Smooth muscle cell (in vitro differentiated cells): ENCODE measurements around the gene UBE2D2. TPM values are rescaled to one million over a fixed set of nuclear protein-coding genes. Genes with fewer than 3 reads are reported as not detected.
"Not testable (repeated sequence)": the region's sequence is repeated elsewhere in the genome, so short reads cannot be mapped to it uniquely, and the experiment has no call there.

Source experiments
- DNase-seq: peaks from one replicate; lab custom pipeline; 2025; ENCODE audit not compliant: unreplicated experiment; lab: John Stamatoyannopoulos, UW
- H2AFZ ChIP-seq: fragments of 200-600 bp; sonication (generic); 2 replicates; pipeline ENCODE4 v1.6.0; 2016; ENCODE audit warnings: antibody characterized with exemption, low read depth, mild to moderate bottlenecking
- H3F3A ChIP-seq: fragments of 200-600 bp; sonication (generic); 2 replicates; pipeline ENCODE4 v1.6.0; 2017; ENCODE audit warnings: antibody characterized with exemption, low read depth
- H3K27ac ChIP-seq: fragments of 200-600 bp; sonication (generic); 2 replicates; pipeline ENCODE4 v1.5.1; 2016; ENCODE audit warnings: low read depth, mild to moderate bottlenecking
- H3K27me3 ChIP-seq: fragments of 200-600 bp; sonication (generic); 2 replicates; pipeline ENCODE4 v1.6.1; 2016; ENCODE audit warnings: low read depth, mild to moderate bottlenecking
- H3K36me3 ChIP-seq: fragments of 200-600 bp; sonication (generic); 2 replicates; pipeline ENCODE4 v1.5.1; 2016; ENCODE audit warnings: low read depth
- H3K4me1 ChIP-seq: fragments of 200-600 bp; sonication (generic); 2 replicates; pipeline ENCODE4 v1.5.1; 2016; ENCODE audit warnings: low read depth
- H3K4me2 ChIP-seq: fragments of 200-600 bp; sonication (generic); 2 replicates; pipeline ENCODE4 v1.6.0; 2016; ENCODE audit warnings: mild to moderate bottlenecking
- H3K4me3 ChIP-seq: fragments of 200-600 bp; sonication (generic); 2 replicates; pipeline ENCODE4 v1.5.1; 2016; ENCODE audit warnings: mild to moderate bottlenecking
- H3K79me2 ChIP-seq: fragments of 200-600 bp; sonication (generic); 2 replicates; pipeline ENCODE4 v1.6.0; 2016; ENCODE audit warnings: low read depth, mild to moderate bottlenecking
- H3K9ac ChIP-seq: fragments of 200-600 bp; sonication (generic); 2 replicates; pipeline ENCODE4 v1.6.0; 2016; ENCODE audit warnings: low read depth
- H3K9me3 ChIP-seq: fragments of 200-600 bp; sonication (generic); replicated peaks from 2 replicates; pipeline ENCODE4 v1.5.1; 2016; ENCODE audit warnings: low read depth
- H4K20me1 ChIP-seq: fragments of 200-600 bp; sonication (generic); 2 replicates; pipeline ENCODE4 v1.6.0; 2016; ENCODE audit warnings: low read depth
- WGBS: methylation state at CpG from one replicate; pipeline ENCODE4 v1.1.7; 2016; ENCODE audit warnings: low lambda C conversion rate; 5-methylcytosine and 5-hydroxymethylcytosine counted together
- polyA plus RNA-seq: library from polyadenylated mRNA; unstranded; fragments of >200 nt; fragmentation: Nextera tagmentation; extraction: Ambion mirVana; gene quantifications from 2 replicates; pipeline ENCODE4 v1.2.1, GENCODE V29; 2016
- total RNA-seq: library from RNA; depleted of rRNA; stranded (reverse); fragments of >200 nt; gene quantifications from 2 replicates; pipeline ENCODE4 v1.2.3, GENCODE V29; 2014
- TF ChIP-seq, protein P1 (sequence below): fragments of 200-600 bp; sonication (generic); IDR thresholded peaks from 2 replicates; pipeline ENCODE4 v1.5.1; 2017; ENCODE audit warnings: borderline replicate concordance, mild to moderate bottlenecking, antibody characterized with exemption; ENCODE audit not compliant: insufficient read depth, poor library complexity, severe bottlenecking

UBE2D2 gene
- total and polyA plus RNA-seq, 2 experiments from 2014 or later, result 69.3 to 174 TPM

DNA sequence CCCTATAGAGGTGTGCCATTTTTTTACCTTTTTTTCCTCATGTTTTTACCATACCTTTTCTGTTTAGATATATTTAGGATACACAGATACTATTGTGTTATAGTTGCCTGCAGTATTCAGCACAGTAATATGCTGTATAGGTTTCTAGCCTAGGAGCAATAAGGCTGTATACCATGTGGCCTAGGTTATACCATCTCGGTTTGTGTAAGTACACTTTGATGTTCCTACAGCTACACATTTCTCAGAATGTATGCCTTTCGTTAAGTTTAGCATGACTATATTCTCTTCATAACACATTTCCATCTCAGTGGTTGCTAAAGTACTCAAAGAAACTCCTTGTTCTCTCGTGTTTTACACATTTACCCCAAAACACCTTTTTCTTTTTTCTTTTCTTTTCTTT lies 23.0 kb downstream of the UBE2D2 start:
- Histone ChIP-seq H4K20me1 (peaks cover 99% of the 10 kb centered on the region), H3K9me3 (no peaks in the 10 kb centered on the region), H3K4me3 (no peak overlapping the region), H3K9ac (no peak overlapping the region), H3K4me1 (no peaks in the 10 kb centered on the region), H3K27me3 (no peaks in the 10 kb centered on the region), H3K36me3 (peaks cover 3% of the 10 kb centered on the region), H3K4me2 (no peak overlapping the region), H3K79me2 (peaks cover 100% of the 10 kb centered on the region), H3K27ac (no peak overlapping the region), H3F3A (no peaks in the 10 kb centered on the region), H2AFZ (no peak overlapping the region)
- 95% methylated on average over 3 of the region's 3 CpGs for WGBS
- no peak for DNase-seq
- TF ChIP-seq, protein P1, sequence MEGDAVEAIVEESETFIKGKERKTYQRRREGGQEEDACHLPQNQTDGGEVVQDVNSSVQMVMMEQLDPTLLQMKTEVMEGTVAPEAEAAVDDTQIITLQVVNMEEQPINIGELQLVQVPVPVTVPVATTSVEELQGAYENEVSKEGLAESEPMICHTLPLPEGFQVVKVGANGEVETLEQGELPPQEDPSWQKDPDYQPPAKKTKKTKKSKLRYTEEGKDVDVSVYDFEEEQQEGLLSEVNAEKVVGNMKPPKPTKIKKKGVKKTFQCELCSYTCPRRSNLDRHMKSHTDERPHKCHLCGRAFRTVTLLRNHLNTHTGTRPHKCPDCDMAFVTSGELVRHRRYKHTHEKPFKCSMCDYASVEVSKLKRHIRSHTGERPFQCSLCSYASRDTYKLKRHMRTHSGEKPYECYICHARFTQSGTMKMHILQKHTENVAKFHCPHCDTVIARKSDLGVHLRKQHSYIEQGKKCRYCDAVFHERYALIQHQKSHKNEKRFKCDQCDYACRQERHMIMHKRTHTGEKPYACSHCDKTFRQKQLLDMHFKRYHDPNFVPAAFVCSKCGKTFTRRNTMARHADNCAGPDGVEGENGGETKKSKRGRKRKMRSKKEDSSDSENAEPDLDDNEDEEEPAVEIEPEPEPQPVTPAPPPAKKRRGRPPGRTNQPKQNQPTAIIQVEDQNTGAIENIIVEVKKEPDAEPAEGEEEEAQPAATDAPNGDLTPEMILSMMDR, result no peak

DNA sequence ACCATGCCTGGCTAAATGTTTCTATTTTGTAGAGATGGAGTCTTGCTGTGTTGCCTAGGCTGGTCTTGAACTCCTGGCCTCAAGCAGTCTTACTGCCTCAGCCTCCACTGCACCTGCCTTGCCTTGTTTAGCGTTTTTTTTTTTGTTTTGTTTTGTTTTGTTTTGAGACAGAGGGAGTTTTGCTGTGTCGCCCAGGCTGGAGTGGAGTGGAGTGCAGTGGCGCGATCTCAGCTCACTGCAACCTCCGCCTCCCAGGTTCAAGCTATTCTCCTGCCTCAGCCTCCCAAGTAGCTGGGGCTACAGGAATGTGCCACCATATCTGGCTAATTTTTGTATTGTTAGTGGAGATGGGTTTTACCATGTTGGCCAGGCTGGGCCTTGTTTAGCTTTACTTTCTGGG lies 27.0 kb downstream of the UBE2D2 start:
- peaks cover 98% of the 10 kb centered on the region for H3K79me2 ChIP-seq
- H4K20me1 ChIP-seq, result peaks cover 99% of the 10 kb centered on the region
- H3K4me2 ChIP-seq, H3K36me3 ChIP-seq, H3K27ac ChIP-seq, H3K4me3 ChIP-seq, H3F3A ChIP-seq, H3K9me3 ChIP-seq, H3K27me3 ChIP-seq, H3K9ac ChIP-seq, H3K4me1 ChIP-seq, DNase-seq, H2AFZ ChIP-seq: not testable (repeated sequence)
- 96% methylated on average over 5 of the region's 5 CpGs for WGBS

DNA sequence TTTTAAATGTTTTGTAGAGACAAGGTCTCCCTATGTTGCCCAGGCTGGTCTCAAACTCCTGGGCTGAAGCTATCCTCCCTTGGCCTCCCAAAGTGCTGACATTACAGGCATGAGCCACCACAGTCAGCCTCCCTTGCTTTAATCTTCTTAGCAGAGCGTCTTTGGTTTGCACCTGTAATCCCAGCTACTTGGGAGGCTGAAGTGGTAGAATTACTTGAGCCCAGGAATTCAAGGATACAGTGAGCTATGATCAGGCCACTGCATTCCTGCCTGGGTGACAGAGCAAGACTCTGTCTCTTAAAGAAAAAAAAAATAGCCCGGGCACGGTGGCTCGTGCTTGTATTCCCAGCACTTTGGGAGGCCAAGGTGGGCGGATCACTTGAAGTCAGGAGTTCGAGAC lies 27.8 kb downstream of the UBE2D2 start:
- 88% methylated on average over 6 of the region's 6 CpGs for WGBS
- H3F3A ChIP-seq, result no peaks in the 10 kb centered on the region
- no peaks in the 10 kb centered on the region for H3K36me3 ChIP-seq

DNA sequence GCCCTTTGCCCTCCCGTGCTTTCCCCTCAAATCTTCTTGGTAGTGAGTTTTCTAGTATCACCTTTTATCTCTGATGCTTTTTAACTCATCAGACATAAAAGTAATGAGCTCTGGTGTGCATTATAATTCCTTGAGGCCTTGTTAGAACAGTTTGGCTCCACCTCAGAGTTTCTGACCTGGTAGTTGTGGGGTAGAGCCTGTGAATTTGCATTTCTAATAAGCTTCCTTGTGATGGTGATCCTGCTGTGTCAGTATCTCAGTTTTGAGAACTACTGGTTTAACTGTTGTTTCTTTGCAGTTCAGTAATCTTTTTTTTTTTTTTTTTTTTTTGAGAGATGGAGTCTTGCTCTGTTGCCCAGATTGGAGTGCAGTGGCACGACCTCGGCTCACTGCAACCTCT lies 31.1 kb downstream of the UBE2D2 start:
- no peaks in the 10 kb centered on the region for H3K9me3 ChIP-seq
- H3K36me3 ChIP-seq, result no peaks in the 10 kb centered on the region
- H3K79me2 ChIP-seq, result peaks cover 98% of the 10 kb centered on the region
- peaks cover 98% of the 10 kb centered on the region for H4K20me1 ChIP-seq
- TF ChIP-seq, protein P1, result no peak
- H3F3A ChIP-seq, result no peaks in the 10 kb centered on the region
- no peaks in the 10 kb centered on the region for H3K27me3 ChIP-seq
- no peaks in the 10 kb centered on the region for H3K4me1 ChIP-seq
- 97% methylated on average over 3 of the region's 3 CpGs for WGBS
- H3K9ac ChIP-seq, result no peak overlapping the region
- H3K4me2 ChIP-seq, result no peak overlapping the region
- no peak overlapping the region for H2AFZ ChIP-seq
- DNase-seq, result no peak
- no peak overlapping the region for H3K4me3 ChIP-seq
- peak overlapping the region; percentile 29 for H3K27ac ChIP-seq

More for the DNA sequence above, 27.8 kb downstream of the UBE2D2 start:
- H3K9ac ChIP-seq, result no peak overlapping the region
- H3K9me3 ChIP-seq, result no peaks in the 10 kb centered on the region
- no peaks in the 10 kb centered on the region for H3K4me1 ChIP-seq
- no peak overlapping the region for H2AFZ ChIP-seq
- peak overlapping the region; percentile 35 for H3K27ac ChIP-seq
- no peak for DNase-seq
- H3K4me3 ChIP-seq, result no peak overlapping the region
- H3K27me3 ChIP-seq, result no peaks in the 10 kb centered on the region
- peaks cover 99% of the 10 kb centered on the region for H4K20me1 ChIP-seq
- peaks cover 98% of the 10 kb centered on the region for H3K79me2 ChIP-seq
- TF ChIP-seq, protein P1, result no peak
- no peak overlapping the region for H3K4me2 ChIP-seq

DNA sequence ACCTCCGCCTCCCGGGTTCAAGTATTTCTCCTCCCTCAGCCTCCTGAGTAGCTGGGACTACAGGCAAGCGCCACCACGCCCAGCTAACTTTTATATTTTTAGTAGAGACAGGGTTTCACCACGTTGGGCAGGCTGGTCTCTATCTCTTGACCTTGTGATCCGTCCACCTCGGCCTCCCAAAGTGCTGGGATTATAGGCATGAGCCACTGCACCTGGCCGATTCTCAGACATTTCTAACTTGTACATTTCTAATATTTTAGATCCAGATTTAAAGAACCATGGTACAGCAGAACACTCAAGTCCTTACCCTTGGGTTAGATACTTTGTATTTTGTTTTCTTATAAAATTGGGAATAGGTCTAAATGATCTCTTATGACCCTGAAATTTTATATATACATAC lies 31.9 kb downstream of the UBE2D2 start:
- not testable (repeated sequence) for H3K9ac ChIP-seq, H3K4me1 ChIP-seq, H2AFZ ChIP-seq, DNase-seq, H3K9me3 ChIP-seq, H3K4me3 ChIP-seq, H3F3A ChIP-seq, H3K27ac ChIP-seq, H3K36me3 ChIP-seq, H3K4me2 ChIP-seq, H3K27me3 ChIP-seq
- H3K79me2 ChIP-seq, result peaks cover 98% of the 10 kb centered on the region
- H4K20me1 ChIP-seq, result peaks cover 98% of the 10 kb centered on the region
- 90% methylated on average over 8 of the region's 8 CpGs for WGBS
